Left lung (tissue), 10 donors: ENCODE data around the gene SH3BP5L. TPM values are rescaled to one million over a fixed set of nuclear protein-coding genes. Genes with fewer than 3 reads are reported as not detected.

Experiments used
- ATAC-seq: fragments of 200-7000 bp; cut with Tn5 transposase; one replicate; pipeline ENCODE4 v1.9.1; 2020; ENCODE audit warnings: moderate library complexity
- DNase-seq, 4 donors: peaks; one replicate each; pipeline ENCODE4 v3.0.0-alpha.2; 2013 to 2020
- H3K27ac ChIP-seq, 2 donors: fragments of 200-600 bp; sonication (generic) in 1 of 2; one replicate each; pipeline versions ENCODE4 v1.5.0 to v1.8.0; 2020 to 2021
- H3K27me3 ChIP-seq, 2 donors: fragments of 200-600 bp; sonication (generic) in 1 of 2; one replicate each; pipeline versions ENCODE4 v1.5.0 to v1.8.0; 2020 to 2021
- H3K36me3 ChIP-seq, 2 donors: fragments of 200-600 bp; sonication (generic) in 1 of 2; one replicate each; pipeline versions ENCODE4 v1.5.0 to v1.8.0; 2020 to 2021
- H3K4me1 ChIP-seq, 2 donors: fragments of 200-600 bp; one replicate each; pipeline ENCODE4 v1.8.0; 2021
- H3K4me3 ChIP-seq, 2 donors: fragments of 200-600 bp; sonication (generic) in 1 of 2; one replicate each; pipeline versions ENCODE4 v1.5.0 to v1.8.0; 2020 to 2021; ENCODE audit warnings: mild to moderate bottlenecking in 1 of 2
- H3K9me3 ChIP-seq, 2 donors: fragments of 200-600 bp; sonication (generic) in 1 of 2; one replicate each; pipeline versions ENCODE4 v1.5.0 to v1.8.0; 2020 to 2021
- CTCF ChIP-seq, 2 donors: fragments of 200-600 bp; sonication (generic) in 1 of 2; IDR thresholded peaks; one replicate each; pipeline versions ENCODE4 v1.5.0 to v1.8.0; 2021; ENCODE audit warnings: antibody characterized with exemption in 2 of 2
- intact Hi-C, 2 donors: fragments of 100-400 bp; cut with DNase I; formaldehyde crosslinking; loops; one replicate each; pipeline versions ENCODE4 v1.11.2 to v1.14.2; 2022
- polyA plus RNA-seq, 6 donors: library from polyadenylated mRNA; unstranded; fragments of 120-200 nt; gene quantifications; one replicate each; pipeline ENCODE4 v1.2.1, GENCODE V29; 2013; ENCODE audit not compliant: insufficient read length in 6 of 6
- total RNA-seq, 2 donors: library from RNA; stranded (reverse); fragmentation: NEBNext Ultra II Directional; extraction: Animal tissue kit (Norgen Biotek cat#: 25700); gene quantifications; one replicate each; pipeline ENCODE4 v1.2.1, GENCODE V29; 2021
- donor health status: DM: no; HTN: yes; CAD: no.
- donor health status: DM: no; HTN: no; CAD: no.

SH3BP5L gene
- total and polyA plus RNA-seq, 8 donors: 23.0 to 26.5 (median 23.9) TPM

GRCh38 chr1:248851390-248851789, 25.7 kb upstream of the SH3BP5L start:
- Histone ChIP-seq H3K36me3 (peaks cover 0 to 83% of the 10 kb centered on the region in 2 donors), H3K9me3 (no peaks in the 10 kb centered on the region), H3K27ac (no peak overlapping the region), H3K4me1 (no peaks in the 10 kb centered on the region), H3K27me3 (no peaks in the 10 kb centered on the region), H3K4me3 (no peak overlapping the region)
- TF ChIP-seq CTCF (IDR thresholded peaks at IDR 0.05): no peak
- intact Hi-C loops: no loop called here
- no peak for ATAC-seq
- DNase-seq: no peak

GRCh38 chr1:248850536-248851251, 25.0 kb upstream of the SH3BP5L start:
- no peak for DNase-seq
- Histone ChIP-seq H3K9me3 (no peaks in the 10 kb centered on the region), H3K4me1 (no peaks in the 10 kb centered on the region), H3K4me3 (no peak overlapping the region), H3K27ac (no peak overlapping the region), H3K36me3 (peaks cover 0 to 85% of the 10 kb centered on the region in 2 donors), H3K27me3 (no peaks in the 10 kb centered on the region)
- no peak for ATAC-seq
- intact Hi-C loops: no loop called here
- TF ChIP-seq CTCF (IDR thresholded peaks at IDR 0.05): no peak

GRCh38 chr1:248850124-248850523, 24.4 kb upstream of the SH3BP5L start:
- Histone ChIP-seq H3K36me3 (peaks cover 0 to 85% of the 10 kb centered on the region in 2 donors), H3K9me3 (no peaks in the 10 kb centered on the region), H3K4me1 (no peaks in the 10 kb centered on the region), H3K27ac (no peak overlapping the region), H3K27me3 (no peaks in the 10 kb centered on the region), H3K4me3 (no peak overlapping the region)
- DNase-seq: no peak
- ATAC-seq: no peak
- no peak for TF ChIP-seq CTCF (IDR thresholded peaks at IDR 0.05)
- intact Hi-C loops: no loop called here

- H3K27me3 ChIP-seq: no peaks in the 10 kb centered on the region
- TF ChIP-seq CTCF (IDR thresholded peaks at IDR 0.05): no peak
- no peaks in the 10 kb centered on the region for H3K9me3 ChIP-seq
- H3K4me3 ChIP-seq: no peak overlapping the region
- no peak overlapping the region for H3K27ac ChIP-seq
- intact Hi-C loops: no loop called here
- DNase-seq (no peak), ATAC-seq (peak; percentile 4)
- H3K36me3 ChIP-seq: peaks cover 0 to 85% of the 10 kb centered on the region in 2 donors
- no peaks in the 10 kb centered on the region for H3K4me1 ChIP-seq
Observed at GRCh38 chr1:248849637-248850036, 23.9 kb upstream of the SH3BP5L start.

DNA sequence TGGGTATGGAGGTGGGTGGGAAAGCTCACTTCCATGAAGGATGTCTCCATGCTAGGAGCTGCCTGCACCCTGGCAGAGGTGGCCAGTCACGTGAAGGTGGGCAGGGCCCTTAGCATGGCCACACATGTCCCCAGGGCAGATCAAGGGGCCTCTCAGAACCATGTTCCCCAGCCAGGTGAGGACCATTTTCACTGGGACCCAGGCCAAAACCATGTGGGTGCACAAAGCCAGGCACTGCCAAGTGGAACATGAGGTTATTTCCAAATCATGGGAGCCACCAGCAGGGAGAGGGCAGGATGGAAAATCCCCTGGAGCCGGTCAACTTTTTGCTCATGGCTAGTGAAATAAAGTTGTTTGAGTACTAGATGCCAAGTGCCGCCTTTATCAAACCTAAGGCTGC, 23.4 kb upstream of the SH3BP5L start:
- no peaks in the 10 kb centered on the region for H3K9me3 ChIP-seq
- H3K4me3 ChIP-seq: no peak overlapping the region
- no peaks in the 10 kb centered on the region for H3K27me3 ChIP-seq
- DNase-seq (no peak), ATAC-seq (peak; percentile 39)
- no peak for TF ChIP-seq CTCF (IDR thresholded peaks at IDR 0.05)
- H3K27ac ChIP-seq: no peak overlapping the region
- H3K36me3 ChIP-seq: peaks cover 0 to 90% of the 10 kb centered on the region in 2 donors
- intact Hi-C loops: no loop called here
- no peaks in the 10 kb centered on the region for H3K4me1 ChIP-seq
